Measurements from ENCODE around the gene RASSF1. TPM values are rescaled to one million over a fixed set of nuclear protein-coding genes. Genes with fewer than 3 reads are reported as not detected.

The RASSF1 gene
- total and polyA plus RNA-seq, 2 of the 8 experiments (the other 6 are each of a cell fraction or from before 2014, with no cell fraction given) = 10.3 to 15.7 TPM

- no peak overlapping the region; a peak in 1 of 4 replicates for H3K4me2 ChIP-seq (ENCODE audit: insufficient read depth in 1 of 2, low read depth in 2 of 2, low read length in 2 of 2)
- no peak overlapping the region for H4K5ac ChIP-seq (ENCODE audit: insufficient read length, low read depth, low read length)
- H3K9me3 ChIP-seq (ENCODE audit: insufficient read depth in 2 of 2, low read depth in 1 of 2, low read length in 1 of 2) = peaks cover 0 to 4% of the 10 kb centered on the region in 2 experiments; a peak in 1 of 4 replicates
- H3K56ac ChIP-seq (replicated peaks; ENCODE audit: insufficient read length, low read depth, low read length) = no peak overlapping the region
- no peak overlapping the region for H2AFZ ChIP-seq (ENCODE audit: low read length)
- ChIA-PET POLR2A (ENCODE audit: partially characterized antibody) (interaction anchor here (6.3 to 12.6 kb wide), 2 partner anchors 13 to 15 kb away, joined by 36 to 149 read pairs; partner anchors contain the start of genes HYAL1, HYAL3, NAA80 and TUSC2), CTCF (ENCODE audit: partially characterized antibody) (interaction anchor here (1.2 to 3.6 kb wide), 2 partner anchors 11 to 14 kb away, joined by 4 to 17 read pairs; partner anchors contain the start of genes HYAL1 and TUSC2)
- 0 out of 2 replicates have a peak overlapping the region, but pooled peaks have one; percentile 54 for H4K8ac ChIP-seq (ENCODE audit: extremely low read depth, insufficient read depth, low read length)
- 0 out of 2 replicates have a peak overlapping the region, but pooled peaks have one; percentile 71 for H2BK5ac ChIP-seq (ENCODE audit: low read depth, low read length)
- H3K23me2 ChIP-seq (ENCODE audit: low read depth, low read length) = peaks cover 7% of the 10 kb centered on the region
- H2BK20ac ChIP-seq (ENCODE audit: low read length) = no peak overlapping the region
- no peak overlapping the region for H2BK15ac ChIP-seq (ENCODE audit: low read length)
- no peak overlapping the region for H4K91ac ChIP-seq (replicated peaks; ENCODE audit: insufficient read length, low read length)
- no peak for DNase-seq (ENCODE audit: low read depth in 1 of 2, low spot score in 2 of 2)
- no peak overlapping the region for H2BK12ac ChIP-seq (ENCODE audit: low read depth, low read length)
- H3K27ac ChIP-seq (ENCODE audit: low read depth, low read length) = no peak overlapping the region
- H3K4ac ChIP-seq (replicated peaks; ENCODE audit: insufficient read length, low read depth, low read length) = no peak overlapping the region
- H3K27me3 ChIP-seq (replicated peaks in 1 of 4; ENCODE audit: control insufficient read depth in 3 of 4, extremely low read depth in 1 of 4, insufficient read depth in 3 of 4, low read length in 3 of 4) = no peaks in the 10 kb centered on the region
- peaks cover 0 to 25% of the 10 kb centered on the region in 2 experiments; a peak in 3 of 4 replicates for H3K79me2 ChIP-seq (ENCODE audit: control insufficient read depth in 1 of 2, insufficient read depth in 2 of 2, low read length in 2 of 2)
- H3K14ac ChIP-seq (ENCODE audit: insufficient read length) = no peak overlapping the region
- WGBS, 2 experiments (ENCODE audit: extremely low coverage in 1 of 2, insufficient coverage in 1 of 2, insufficient read length in 1 of 2, insufficient replicate concordance in 2 of 2, low coverage in 1 of 2, low lambda C conversion rate in 2 of 2, missing lambda C conversion rate in 1 of 2) = 91% methylated on average over 9 of the region's 9 CpGs; no CpG with 5 or more reads in 1 of the 2 experiments
- H4K20me1 ChIP-seq (replicated peaks in 1 of 2; ENCODE audit: control insufficient read depth in 1 of 2, insufficient read depth in 2 of 2, low read length in 2 of 2) = peaks cover 19 to 35% of the 10 kb centered on the region in 2 experiments
- H3K23ac ChIP-seq (ENCODE audit: insufficient read length) = no peak overlapping the region
- H3K18ac ChIP-seq (ENCODE audit: extremely low read depth, low read length) = no peak overlapping the region
- no peak overlapping the region for H2AK5ac ChIP-seq (ENCODE audit: low read depth, low read length)
- peak overlapping the region in 1 of 4 experiments; percentile 10; a peak in 1 of 7 replicates for H3K9ac ChIP-seq (replicated peaks in 1 of 4; ENCODE audit: extremely low read depth in 1 of 4, low read depth in 3 of 4, low read length in 3 of 4)
- peaks cover 16 to 34% (median 28%) of the 10 kb centered on the region in 4 experiments for H3K36me3 ChIP-seq (ENCODE audit: control insufficient read depth in 2 of 4, insufficient read depth in 4 of 4, low read length in 3 of 4)
- FAIRE-seq = no peak
- peaks cover 20% of the 10 kb centered on the region for H3K79me1 ChIP-seq (ENCODE audit: low read depth, low read length)
- H3K4me3 ChIP-seq (ENCODE audit: extremely low read depth in 1 of 4, insufficient read depth in 2 of 4, low read depth in 3 of 4, low read length in 4 of 4) = no peak overlapping the region; a peak in 1 of 8 replicates
- H2BK120ac ChIP-seq (replicated peaks; ENCODE audit: low read depth, low read length) = no peak overlapping the region
- TF ChIP-seq NRF1 (IDR thresholded peaks at IDR 0.05; ENCODE audit: low read depth, low read length) (no peak), JUND (IDR thresholded peaks at IDR 0.05; ENCODE audit: low read length) (peak; percentile 35; the same call in 1 of the 2 replicates)
- peaks cover 0 to 12% (median 9%) of the 10 kb centered on the region in 4 experiments; a peak in 6 of 7 replicates for H3K4me1 ChIP-seq (replicated peaks in 1 of 4; ENCODE audit: control insufficient read depth in 3 of 4, insufficient read depth in 4 of 4, low read length in 3 of 4)
These were observed 23.9 kb downstream of the RASSF1 start for GRCh38 chr3:50316657-50317242.

Data from H1 (cell line).